Body of pancreas (tissue), 4 donors: ENCODE results near the gene EZH2. TPM values are rescaled to one million over a fixed set of nuclear protein-coding genes. Genes with fewer than 3 reads are reported as not detected.

ENCODE experiments used
- ATAC-seq: fragments of 150-250 bp; one replicate; pipeline ENCODE4 v1.9.1; 2016
- DNase-seq, 4 donors: peaks; one replicate each; pipeline ENCODE4 v3.0.0-alpha.2; 2019
- H3K27ac ChIP-seq, 4 donors: fragments of 200-600 bp; sonication (generic); 1 replicate in 3 of 4; 2 replicates in 1 of 4; pipeline versions ENCODE4 v1.5.1 to v1.6.1; 2016 to 2019; ENCODE audit warnings: mild to moderate bottlenecking in 1 of 4, mixed read lengths in 1 of 4, moderate library complexity in 1 of 4
- H3K27me3 ChIP-seq, 2 donors: fragments of 200-600 bp; sonication (generic); one replicate each; pipeline ENCODE4 v1.6.0; 2016; ENCODE audit warnings: mild to moderate bottlenecking in 1 of 2
- H3K36me3 ChIP-seq, 2 donors: fragments of 200-600 bp; sonication (generic); replicated peaks in 1 of 2; 2 replicates each; pipeline ENCODE4 v1.5.1; 2016; ENCODE audit warnings: low read depth in 2 of 2; ENCODE audit not compliant: insufficient read depth in 1 of 2
- H3K4me1 ChIP-seq: fragments of 200-600 bp; sonication (generic); one replicate; pipeline ENCODE4 v1.6.0; 2016
- H3K4me3 ChIP-seq, 2 donors: fragments of 200-600 bp; sonication (generic); 1 replicate in 1 of 2; 2 replicates in 1 of 2; pipeline ENCODE4 v1.5.1; 2016 to 2019
- H3K9me3 ChIP-seq, 3 donors: fragments of 200-600 bp; sonication (generic); 1 replicate in 2 of 3; 2 replicates in 1 of 3; pipeline ENCODE4 v1.5.1; 2016
- POLR2A ChIP-seq, 3 donors: fragments of 450-650 bp; IDR thresholded peaks; one replicate each; pipeline ENCODE4 v1.6.1; 2016; ENCODE audit warnings: antibody characterized with exemption in 3 of 3, mild to moderate bottlenecking in 2 of 3
- WGBS, 2 donors: methylation state at CpG; one replicate each; pipeline ENCODE4 v1.1.5; 2017; 5-methylcytosine and 5-hydroxymethylcytosine counted together
- intact Hi-C: fragments of 100-400 bp; cut with DNase I; formaldehyde crosslinking; loops from one replicate; pipeline ENCODE4 v1.15.1; 2023
- total RNA-seq, 2 donors: library from RNA; depleted of rRNA; stranded (reverse); fragments of >200 nt; gene quantifications; one replicate each; pipeline ENCODE4 v1.1.0, GENCODE V29; 2016
- TF ChIP-seq, protein P1 (sequence below), 7 experiments: fragments of 450-650 bp in 4 of 7; fragments of 200-600 bp in 3 of 7; sonication (generic) in 3 of 7; IDR thresholded peaks; one replicate each; pipeline ENCODE4 v1.5.1; 2016 to 2019; ENCODE audit warnings: antibody characterized with exemption in 7 of 7

The EZH2 gene
- total RNA-seq, 2 donors from 2014 or later = 3.4 to 4.0 TPM

DNA sequence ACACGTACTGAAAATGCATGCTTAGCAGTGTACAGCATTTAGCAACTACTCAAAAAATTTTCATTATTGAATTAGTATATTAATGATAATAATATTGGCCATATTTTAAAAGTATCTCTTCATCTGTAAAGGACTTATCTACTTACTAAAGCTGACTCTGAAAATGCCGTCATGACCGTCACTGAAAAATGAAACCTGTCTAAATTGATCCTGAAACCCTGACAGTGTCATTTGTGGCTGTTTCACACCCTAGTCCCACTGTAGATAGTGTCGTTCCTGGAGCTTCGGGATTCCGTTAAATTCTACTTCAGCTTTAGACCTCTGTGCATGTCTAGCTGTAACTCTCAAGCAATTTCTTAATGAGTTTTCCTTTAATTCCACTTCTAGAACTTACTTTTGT, 35.8 kb upstream of the EZH2 start:
- no peak for DNase-seq
- no peak for ATAC-seq
- Histone ChIP-seq H3K9me3 (no peaks in the 10 kb centered on the region), H3K4me3 (no peak overlapping the region), H3K27me3 (no peaks in the 10 kb centered on the region), H3K4me1 (no peaks in the 10 kb centered on the region), H3K36me3 (no peaks in the 10 kb centered on the region), H3K27ac (no peak overlapping the region)
- no peak for TF ChIP-seq POLR2A (IDR thresholded peaks at IDR 0.05)
- TF ChIP-seq, protein P1, sequence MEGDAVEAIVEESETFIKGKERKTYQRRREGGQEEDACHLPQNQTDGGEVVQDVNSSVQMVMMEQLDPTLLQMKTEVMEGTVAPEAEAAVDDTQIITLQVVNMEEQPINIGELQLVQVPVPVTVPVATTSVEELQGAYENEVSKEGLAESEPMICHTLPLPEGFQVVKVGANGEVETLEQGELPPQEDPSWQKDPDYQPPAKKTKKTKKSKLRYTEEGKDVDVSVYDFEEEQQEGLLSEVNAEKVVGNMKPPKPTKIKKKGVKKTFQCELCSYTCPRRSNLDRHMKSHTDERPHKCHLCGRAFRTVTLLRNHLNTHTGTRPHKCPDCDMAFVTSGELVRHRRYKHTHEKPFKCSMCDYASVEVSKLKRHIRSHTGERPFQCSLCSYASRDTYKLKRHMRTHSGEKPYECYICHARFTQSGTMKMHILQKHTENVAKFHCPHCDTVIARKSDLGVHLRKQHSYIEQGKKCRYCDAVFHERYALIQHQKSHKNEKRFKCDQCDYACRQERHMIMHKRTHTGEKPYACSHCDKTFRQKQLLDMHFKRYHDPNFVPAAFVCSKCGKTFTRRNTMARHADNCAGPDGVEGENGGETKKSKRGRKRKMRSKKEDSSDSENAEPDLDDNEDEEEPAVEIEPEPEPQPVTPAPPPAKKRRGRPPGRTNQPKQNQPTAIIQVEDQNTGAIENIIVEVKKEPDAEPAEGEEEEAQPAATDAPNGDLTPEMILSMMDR (IDR thresholded peaks at IDR 0.05) = no peak
- WGBS, 2 donors = 74 to 80% methylated on average over 6 of the region's 6 CpGs
- intact Hi-C loops = no loop called here

DNA sequence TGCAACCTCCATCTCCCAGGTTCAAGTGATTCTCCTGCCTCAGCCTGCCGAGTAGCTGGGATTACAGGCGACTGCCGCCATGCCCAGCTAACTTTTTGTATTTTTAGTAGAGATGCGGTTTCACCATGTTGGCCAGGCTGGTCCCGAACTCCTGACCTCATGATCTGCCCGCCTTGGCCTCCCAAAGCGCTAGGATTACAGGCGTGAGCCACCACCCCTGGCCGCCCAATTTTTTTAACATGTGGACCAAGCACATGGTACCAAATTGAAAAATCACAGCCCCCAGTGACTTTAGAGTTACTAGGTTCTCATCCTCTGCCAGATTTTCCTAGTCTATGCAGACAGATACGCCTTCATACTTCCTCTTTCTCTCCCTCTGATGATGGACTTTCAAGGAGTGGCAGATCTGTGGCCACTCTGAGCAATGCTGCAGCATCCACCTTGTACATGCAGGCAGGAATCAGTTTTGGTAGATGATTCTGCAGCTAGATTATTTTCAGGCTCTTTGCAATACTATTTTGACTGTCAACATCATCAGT, 34.0 kb upstream of the EZH2 start:
- no peaks in the 10 kb centered on the region for H3K27me3 ChIP-seq
- DNase-seq (no peak), ATAC-seq (no peak)
- H3K27ac ChIP-seq = no peak overlapping the region
- WGBS, 2 donors = 83 to 90% methylated on average over 10 of the region's 10 CpGs
- no peaks in the 10 kb centered on the region for H3K9me3 ChIP-seq
- no peak for TF ChIP-seq POLR2A (IDR thresholded peaks at IDR 0.05)
- TF ChIP-seq, protein P1 (IDR thresholded peaks at IDR 0.05) = no peak
- intact Hi-C loops = no loop called here
- no peaks in the 10 kb centered on the region for H3K36me3 ChIP-seq
- no peaks in the 10 kb centered on the region for H3K4me1 ChIP-seq
- H3K4me3 ChIP-seq = no peak overlapping the region

DNA sequence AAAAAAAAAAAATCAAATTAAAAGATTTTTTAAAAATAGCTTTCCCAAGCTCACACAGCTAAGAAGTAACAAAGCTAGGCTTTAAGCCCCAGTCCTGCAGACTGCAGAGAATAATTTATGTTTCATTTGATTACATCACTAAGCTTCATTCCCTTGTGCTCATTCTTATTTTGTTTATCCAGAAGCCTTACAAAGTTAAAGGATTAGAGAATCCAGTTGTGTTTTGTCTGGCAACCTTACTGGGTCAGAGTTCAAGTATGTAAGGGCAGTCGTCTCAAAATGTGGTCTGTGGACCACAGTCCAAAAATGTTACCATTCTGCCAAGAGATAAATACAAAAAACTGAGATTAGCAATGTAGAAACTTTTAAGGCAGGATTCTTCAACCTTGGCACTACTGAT, 32.1 kb upstream of the EZH2 start:
- H3K36me3 ChIP-seq = no peaks in the 10 kb centered on the region
- ATAC-seq (no peak), DNase-seq (no peak)
- no peak overlapping the region for H3K4me3 ChIP-seq
- 40 to 41% methylated on average over 1 of the region's 1 CpG for WGBS, 2 donors
- H3K4me1 ChIP-seq = no peaks in the 10 kb centered on the region
- intact Hi-C loops = no loop called here
- H3K27ac ChIP-seq = no peak overlapping the region
- TF ChIP-seq, protein P1 (IDR thresholded peaks at IDR 0.05) = no peak
- no peak for TF ChIP-seq POLR2A (IDR thresholded peaks at IDR 0.05)
- no peaks in the 10 kb centered on the region for H3K27me3 ChIP-seq
- no peaks in the 10 kb centered on the region for H3K9me3 ChIP-seq

DNA sequence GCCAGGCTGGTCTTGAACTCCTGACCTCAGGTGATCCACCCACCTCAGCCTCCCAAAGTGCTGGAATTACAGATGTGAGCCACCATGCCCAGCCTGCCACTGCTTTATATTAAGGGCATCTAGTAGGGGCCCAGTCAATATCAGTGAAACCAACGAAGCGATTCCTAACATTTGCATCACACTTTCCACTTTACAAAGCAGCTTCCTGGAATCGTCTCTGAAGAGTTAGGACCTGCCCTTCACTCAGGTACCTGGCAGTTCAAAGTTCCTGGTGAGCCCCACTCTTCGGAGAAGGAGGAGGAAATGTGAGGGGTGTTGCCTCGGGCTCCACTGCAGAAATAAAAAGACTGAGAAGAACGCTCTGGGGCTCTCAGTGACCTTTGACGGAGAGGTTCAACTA, 31.1 kb upstream of the EZH2 start:
- no peaks in the 10 kb centered on the region for H3K36me3 ChIP-seq
- no peaks in the 10 kb centered on the region for H3K9me3 ChIP-seq
- no peaks in the 10 kb centered on the region for H3K4me1 ChIP-seq
- no peak overlapping the region for H3K27ac ChIP-seq
- DNase-seq (no peak), ATAC-seq (no peak)
- no peak overlapping the region for H3K4me3 ChIP-seq
- WGBS, 2 donors = 80 to 83% methylated on average over 7 of the region's 7 CpGs
- TF ChIP-seq POLR2A (IDR thresholded peaks at IDR 0.05) = no peak
- TF ChIP-seq, protein P1 (IDR thresholded peaks at IDR 0.05) = no peak
- intact Hi-C loops = no loop called here
- H3K27me3 ChIP-seq = no peaks in the 10 kb centered on the region

DNA sequence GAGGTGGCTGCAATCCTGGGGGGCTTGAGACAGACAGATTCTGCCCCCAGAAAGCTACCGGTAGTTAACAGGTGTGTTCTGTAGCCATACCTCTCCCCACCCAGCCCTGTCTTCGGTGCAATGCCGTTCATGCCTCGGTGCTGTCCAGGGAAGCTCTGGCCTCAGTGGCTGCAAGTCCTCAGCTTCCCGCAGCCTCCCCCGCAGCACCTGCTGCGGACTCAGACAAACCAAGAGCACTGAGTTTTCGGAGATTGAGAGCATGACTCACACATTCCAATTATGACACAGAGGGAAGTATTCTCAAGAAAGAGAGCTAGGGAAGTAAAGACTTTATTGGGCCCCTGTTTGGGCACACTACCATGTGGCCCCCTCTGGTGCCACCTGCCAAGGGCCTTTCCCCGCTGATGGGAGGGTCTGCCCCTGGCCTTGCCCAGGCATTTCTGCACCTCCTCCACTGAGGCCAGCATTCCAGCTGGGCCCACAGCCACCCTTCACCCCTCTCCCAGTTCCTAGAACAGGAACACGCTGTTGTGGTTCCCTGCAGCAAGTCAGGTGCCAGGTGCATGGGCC, 30.2 kb upstream of the EZH2 start:
- intact Hi-C loops = no loop called here
- Histone ChIP-seq H3K36me3 (no peaks in the 10 kb centered on the region), H3K4me3 (no peak overlapping the region), H3K4me1 (no peaks in the 10 kb centered on the region), H3K27me3 (no peaks in the 10 kb centered on the region), H3K27ac (no peak overlapping the region), H3K9me3 (no peaks in the 10 kb centered on the region)
- no peak for ATAC-seq
- no peak for DNase-seq
- WGBS, 2 donors = 65 to 69% methylated on average over 9 to 10 of the region's 10 CpGs
- TF ChIP-seq, protein P1 (IDR thresholded peaks at IDR 0.05) = no peak
- no peak for TF ChIP-seq POLR2A (IDR thresholded peaks at IDR 0.05)
